T-helper 1 cell treated with Interleukin-12 subunit alpha and Interleukin-12 subunit beta and Interleukin-4 antibody, amounts not matched to agents 30 ng/mL and 1 ng/mL, for 36 hours (primary cell): Measurements from ENCODE around the gene SPIC. TPM values are rescaled to one million over a fixed set of nuclear protein-coding genes. Genes with fewer than 3 reads are reported as not detected.

Experiments used
- intact Hi-C: fragments of 100-400 bp; cut with micrococcal nuclease; formaldehyde crosslinking; loops from one replicate; pipeline ENCODE4 v1.15.1; 2024
- total RNA-seq: library from RNA; stranded (reverse); gene quantifications from 2 replicates; pipeline ENCODE4 v1.2.3, GENCODE V29; 2022

Gene SPIC
- total RNA-seq, 1 donor from 2014 or later = not detected

GRCh38 chr12:101527682-101528081, 52.5 kb downstream of the SPIC start:
- intact Hi-C loops = no loop called here

DNA sequence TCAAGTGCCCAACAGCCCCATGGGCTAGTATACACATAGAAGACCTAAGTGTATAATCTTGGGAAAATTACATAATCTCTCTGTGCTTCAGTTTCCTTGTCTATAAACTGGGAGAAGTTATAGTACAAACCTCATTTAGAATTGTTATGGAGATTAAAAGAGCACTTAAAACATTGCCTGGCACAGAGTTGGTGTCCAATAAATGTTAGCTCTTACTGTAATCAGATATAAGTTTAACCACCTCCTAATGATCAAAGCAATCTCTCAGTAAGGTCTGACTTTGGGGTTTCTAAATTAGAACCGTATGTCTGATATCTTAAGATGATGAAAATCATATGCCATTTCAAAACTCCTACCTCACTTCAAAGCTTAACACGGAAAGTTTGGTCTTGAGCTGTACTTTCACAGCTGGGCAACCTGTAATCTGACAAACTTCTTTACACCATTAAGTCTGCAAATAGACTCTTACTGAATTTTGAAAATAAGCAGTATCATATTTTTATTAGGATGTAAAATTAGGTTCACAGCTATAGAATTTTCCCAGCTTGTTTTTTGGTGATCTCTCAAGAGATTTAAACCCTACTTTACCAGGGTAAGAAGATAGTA, 61.0 kb downstream of the SPIC start:
- intact Hi-C loops = no loop called here

Other genes starting within 250 kb of the SPIC start
- gene UTP20, start 195.2 kb upstream of the SPIC start, total RNA-seq = 18.8 and 20.1 TPM in 2 replicates
- 51.6 and 66.8 TPM in 2 replicates for gene ARL1, start 67.6 kb upstream of the SPIC start, total RNA-seq
- gene MYBPC1, start 119.6 kb downstream of the SPIC start, total RNA-seq = not detected in 2 replicates
- 3.8 and 5.2 TPM in 2 replicates for gene CHPT1, start 222.3 kb downstream of the SPIC start, total RNA-seq